ENCODE data around the gene ADAMTS13. TPM values are rescaled to one million over a fixed set of nuclear protein-coding genes. Genes with fewer than 3 reads are reported as not detected.
A peak's percentile ranks its signal among the peaks of the same experiment; 100 is the strongest.

ADAMTS13 gene
- total RNA-seq, 1 experiment from 2014 or later = 12.0 TPM

DNA sequence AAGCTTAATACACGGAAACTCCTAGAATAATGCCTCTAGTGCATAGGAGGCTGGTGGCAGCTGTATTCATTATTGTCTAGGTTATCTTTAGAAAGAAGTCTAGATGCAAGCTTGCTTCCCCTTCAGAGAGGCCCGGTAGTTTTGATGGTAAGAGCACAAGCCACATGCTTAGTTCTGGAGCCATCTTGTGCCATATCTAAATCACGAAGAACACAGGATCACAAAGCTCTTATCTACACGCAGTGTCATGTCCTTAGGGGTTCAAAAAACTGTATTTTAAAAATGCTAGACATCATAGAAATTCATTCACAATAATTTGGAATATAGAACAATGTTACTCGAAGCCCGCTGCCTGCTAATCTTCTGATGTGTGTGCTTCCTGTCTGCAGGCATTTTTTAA is 43.8 kb downstream of the ADAMTS13 start:
- CTCF ChIA-PET = interaction anchor here (1.3 kb wide), 1 partner anchor 21 kb away, joined by 4 read pairs; no protein-coding TSS in a partner anchor
- no peak overlapping the region for H3K27ac Mint-ChIP-seq

DNA sequence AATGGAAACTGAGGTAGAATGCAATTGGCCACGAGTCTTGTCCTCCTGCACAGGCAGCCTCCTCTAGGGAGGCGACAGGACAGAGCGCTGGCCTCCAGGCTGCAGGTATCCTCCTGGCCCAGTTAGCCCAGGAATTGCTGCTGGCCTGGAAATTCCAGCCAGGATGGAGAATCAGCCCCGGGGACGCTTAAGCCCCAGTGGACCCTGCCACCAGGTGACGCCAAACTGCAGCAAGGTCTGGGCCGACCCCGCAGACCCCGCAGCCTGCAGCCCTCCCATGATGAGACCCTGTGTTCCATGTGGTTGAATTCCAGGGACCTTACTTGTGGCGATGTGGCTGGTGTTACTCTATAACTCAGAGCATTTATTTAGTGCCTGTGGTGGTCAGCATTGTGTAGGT is 44.9 kb downstream of the ADAMTS13 start:
- H3K36me3 Mint-ChIP-seq = peaks cover 4% of the 10 kb centered on the region; the same call in 1 of the 2 replicates
- ChIA-PET POLR2A (no interaction called here), CTCF (interaction anchor here (0.8 to 1.2 kb wide), 2 partner anchors 19 to 279 kb away, joined by 3 read pairs; no protein-coding TSS in a partner anchor)
- ATAC-seq (peak; percentile 10), DNase-seq (ENCODE audit: low spot score) (peak; percentile 40)
- no peak for TF ChIP-seq FOXJ3 (CRISPR knock-in tag; IDR thresholded peaks at IDR 0.05; ENCODE audit: borderline replicate concordance)
- no peak for TF ChIP-seq JAZF1 (CRISPR knock-in tag; IDR thresholded peaks at IDR 0.05)
- TF ChIP-seq NFATC4 (CRISPR knock-in tag; IDR thresholded peaks at IDR 0.05) = no peak
- H3K4me1 Mint-ChIP-seq = peaks cover 8% of the 10 kb centered on the region; the same call in 1 of the 2 replicates
- H3K27me3 Mint-ChIP-seq (ENCODE audit: low read depth) = no peaks in the 10 kb centered on the region
- no peak overlapping the region for H3K27ac Mint-ChIP-seq
- H3K4me3 Mint-ChIP-seq = no peak overlapping the region
- H3K9me3 Mint-ChIP-seq = no peaks in the 10 kb centered on the region

More for the DNA sequence above, 43.8 kb downstream of the ADAMTS13 start:
- TF ChIP-seq, protein P1, sequence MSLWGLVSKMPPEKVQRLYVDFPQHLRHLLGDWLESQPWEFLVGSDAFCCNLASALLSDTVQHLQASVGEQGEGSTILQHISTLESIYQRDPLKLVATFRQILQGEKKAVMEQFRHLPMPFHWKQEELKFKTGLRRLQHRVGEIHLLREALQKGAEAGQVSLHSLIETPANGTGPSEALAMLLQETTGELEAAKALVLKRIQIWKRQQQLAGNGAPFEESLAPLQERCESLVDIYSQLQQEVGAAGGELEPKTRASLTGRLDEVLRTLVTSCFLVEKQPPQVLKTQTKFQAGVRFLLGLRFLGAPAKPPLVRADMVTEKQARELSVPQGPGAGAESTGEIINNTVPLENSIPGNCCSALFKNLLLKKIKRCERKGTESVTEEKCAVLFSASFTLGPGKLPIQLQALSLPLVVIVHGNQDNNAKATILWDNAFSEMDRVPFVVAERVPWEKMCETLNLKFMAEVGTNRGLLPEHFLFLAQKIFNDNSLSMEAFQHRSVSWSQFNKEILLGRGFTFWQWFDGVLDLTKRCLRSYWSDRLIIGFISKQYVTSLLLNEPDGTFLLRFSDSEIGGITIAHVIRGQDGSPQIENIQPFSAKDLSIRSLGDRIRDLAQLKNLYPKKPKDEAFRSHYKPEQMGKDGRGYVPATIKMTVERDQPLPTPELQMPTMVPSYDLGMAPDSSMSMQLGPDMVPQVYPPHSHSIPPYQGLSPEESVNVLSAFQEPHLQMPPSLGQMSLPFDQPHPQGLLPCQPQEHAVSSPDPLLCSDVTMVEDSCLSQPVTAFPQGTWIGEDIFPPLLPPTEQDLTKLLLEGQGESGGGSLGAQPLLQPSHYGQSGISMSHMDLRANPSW (CRISPR knock-in tag; conservative IDR thresholded peaks at IDR 0.05; ENCODE audit: low read depth) = no peak
- no peaks in the 10 kb centered on the region for H3K9me3 Mint-ChIP-seq
- H3K36me3 Mint-ChIP-seq = peaks cover 4% of the 10 kb centered on the region; the same call in 1 of the 2 replicates
- H3K4me1 Mint-ChIP-seq = peaks cover 16% of the 10 kb centered on the region
- POLR2A ChIA-PET = no interaction called here
- H3K27me3 Mint-ChIP-seq (ENCODE audit: low read depth) = no peaks in the 10 kb centered on the region
- ATAC-seq (no peak), DNase-seq (ENCODE audit: low spot score) (no peak)
- H3K4me3 Mint-ChIP-seq = no peak overlapping the region

DNA sequence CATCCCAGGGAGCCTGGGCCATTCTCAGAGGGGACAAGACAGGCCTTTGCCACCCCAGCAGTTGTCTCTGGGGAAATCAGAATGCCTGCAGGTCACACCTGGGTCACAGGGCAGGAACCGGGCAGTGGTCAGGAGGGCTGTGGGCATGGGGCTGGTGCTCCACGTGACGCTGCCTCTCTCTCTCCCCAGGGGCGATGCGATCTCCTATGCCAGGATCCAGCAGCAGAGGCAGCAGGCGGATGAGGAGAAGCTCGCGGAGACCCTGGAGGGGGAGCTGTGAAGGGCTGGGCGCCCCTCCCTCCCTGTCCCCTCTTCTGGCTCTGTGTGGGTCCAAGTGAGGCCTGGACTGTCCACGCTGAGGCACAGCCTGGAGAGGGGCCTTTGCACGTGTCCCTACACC is 46.2 kb downstream of the ADAMTS13 start:
- DNase-seq (ENCODE audit: low spot score) (no peak), ATAC-seq (no peak)
- ChIA-PET CTCF (interaction anchor here (1.1 to 1.5 kb wide), 3 partner anchors 18 to 74 kb away, joined by 3 read pairs; no protein-coding TSS in a partner anchor), POLR2A (interaction anchor here (0.6 to 1.0 kb wide), 2 partner anchors 9 to 247 kb away, joined by 3 read pairs; partner anchors contain the start of gene CACFD1)
- H3K9me3 Mint-ChIP-seq = no peaks in the 10 kb centered on the region
- no peak overlapping the region for H3K4me3 Mint-ChIP-seq
- H3K4me1 Mint-ChIP-seq = 0 out of 2 replicates have a peak, but pooled peaks cover 2% of the 10 kb centered on the region
- H3K36me3 Mint-ChIP-seq = peaks cover 4% of the 10 kb centered on the region; the same call in 1 of the 2 replicates
- H3K27ac Mint-ChIP-seq = no peak overlapping the region
- no peaks in the 10 kb centered on the region for H3K27me3 Mint-ChIP-seq (ENCODE audit: low read depth)
- TF ChIP-seq NFYB (CRISPR knock-in tag; conservative IDR thresholded peaks at IDR 0.05; ENCODE audit: low read depth) (no peak), IRF2 (CRISPR knock-in tag; IDR thresholded peaks at IDR 0.05; ENCODE audit: borderline replicate concordance, low read depth) (no peak), TP53 (CRISPR knock-in tag; IDR thresholded peaks at IDR 0.05) (no peak), ZNF317 (CRISPR knock-in tag; IDR thresholded peaks at IDR 0.05; ENCODE audit: borderline replicate concordance, low read depth) (no peak), ZNF263 (CRISPR knock-in tag; IDR thresholded peaks at IDR 0.05; ENCODE audit: low read depth) (no peak), ZNF121 (CRISPR knock-in tag; IDR thresholded peaks at IDR 0.05) (no peak), SMAD3 (CRISPR knock-in tag; IDR thresholded peaks at IDR 0.05; ENCODE audit: borderline replicate concordance) (no peak), GRHL2 (CRISPR knock-in tag; IDR thresholded peaks at IDR 0.05; ENCODE audit: insufficient replicate concordance, severe bottlenecking) (no peak), RORB (CRISPR knock-in tag; IDR thresholded peaks at IDR 0.05) (no peak)
- TF ChIP-seq, protein P2, sequence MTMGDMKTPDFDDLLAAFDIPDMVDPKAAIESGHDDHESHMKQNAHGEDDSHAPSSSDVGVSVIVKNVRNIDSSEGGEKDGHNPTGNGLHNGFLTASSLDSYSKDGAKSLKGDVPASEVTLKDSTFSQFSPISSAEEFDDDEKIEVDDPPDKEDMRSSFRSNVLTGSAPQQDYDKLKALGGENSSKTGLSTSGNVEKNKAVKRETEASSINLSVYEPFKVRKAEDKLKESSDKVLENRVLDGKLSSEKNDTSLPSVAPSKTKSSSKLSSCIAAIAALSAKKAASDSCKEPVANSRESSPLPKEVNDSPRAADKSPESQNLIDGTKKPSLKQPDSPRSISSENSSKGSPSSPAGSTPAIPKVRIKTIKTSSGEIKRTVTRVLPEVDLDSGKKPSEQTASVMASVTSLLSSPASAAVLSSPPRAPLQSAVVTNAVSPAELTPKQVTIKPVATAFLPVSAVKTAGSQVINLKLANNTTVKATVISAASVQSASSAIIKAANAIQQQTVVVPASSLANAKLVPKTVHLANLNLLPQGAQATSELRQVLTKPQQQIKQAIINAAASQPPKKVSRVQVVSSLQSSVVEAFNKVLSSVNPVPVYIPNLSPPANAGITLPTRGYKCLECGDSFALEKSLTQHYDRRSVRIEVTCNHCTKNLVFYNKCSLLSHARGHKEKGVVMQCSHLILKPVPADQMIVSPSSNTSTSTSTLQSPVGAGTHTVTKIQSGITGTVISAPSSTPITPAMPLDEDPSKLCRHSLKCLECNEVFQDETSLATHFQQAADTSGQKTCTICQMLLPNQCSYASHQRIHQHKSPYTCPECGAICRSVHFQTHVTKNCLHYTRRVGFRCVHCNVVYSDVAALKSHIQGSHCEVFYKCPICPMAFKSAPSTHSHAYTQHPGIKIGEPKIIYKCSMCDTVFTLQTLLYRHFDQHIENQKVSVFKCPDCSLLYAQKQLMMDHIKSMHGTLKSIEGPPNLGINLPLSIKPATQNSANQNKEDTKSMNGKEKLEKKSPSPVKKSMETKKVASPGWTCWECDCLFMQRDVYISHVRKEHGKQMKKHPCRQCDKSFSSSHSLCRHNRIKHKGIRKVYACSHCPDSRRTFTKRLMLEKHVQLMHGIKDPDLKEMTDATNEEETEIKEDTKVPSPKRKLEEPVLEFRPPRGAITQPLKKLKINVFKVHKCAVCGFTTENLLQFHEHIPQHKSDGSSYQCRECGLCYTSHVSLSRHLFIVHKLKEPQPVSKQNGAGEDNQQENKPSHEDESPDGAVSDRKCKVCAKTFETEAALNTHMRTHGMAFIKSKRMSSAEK (CRISPR knock-in tag; IDR thresholded peaks at IDR 0.05; ENCODE audit: borderline replicate concordance) = no peak
- TF ChIP-seq, protein P1 (CRISPR knock-in tag; conservative IDR thresholded peaks at IDR 0.05; ENCODE audit: low read depth) = no peak
- TF ChIP-seq, protein P3, sequence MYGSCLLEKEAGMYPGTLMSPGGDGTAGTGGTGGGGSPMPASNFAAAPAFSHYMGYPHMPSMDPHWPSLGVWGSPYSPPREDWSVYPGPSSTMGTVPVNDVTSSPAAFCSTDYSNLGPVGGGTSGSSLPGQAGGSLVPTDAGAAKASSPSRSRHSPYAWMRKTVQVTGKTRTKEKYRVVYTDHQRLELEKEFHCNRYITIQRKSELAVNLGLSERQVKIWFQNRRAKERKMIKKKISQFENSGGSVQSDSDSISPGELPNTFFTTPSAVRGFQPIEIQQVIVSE (CRISPR knock-in tag; IDR thresholded peaks at IDR 0.05; ENCODE audit: borderline replicate concordance) = no peak
- TF ChIP-seq, protein P4, sequence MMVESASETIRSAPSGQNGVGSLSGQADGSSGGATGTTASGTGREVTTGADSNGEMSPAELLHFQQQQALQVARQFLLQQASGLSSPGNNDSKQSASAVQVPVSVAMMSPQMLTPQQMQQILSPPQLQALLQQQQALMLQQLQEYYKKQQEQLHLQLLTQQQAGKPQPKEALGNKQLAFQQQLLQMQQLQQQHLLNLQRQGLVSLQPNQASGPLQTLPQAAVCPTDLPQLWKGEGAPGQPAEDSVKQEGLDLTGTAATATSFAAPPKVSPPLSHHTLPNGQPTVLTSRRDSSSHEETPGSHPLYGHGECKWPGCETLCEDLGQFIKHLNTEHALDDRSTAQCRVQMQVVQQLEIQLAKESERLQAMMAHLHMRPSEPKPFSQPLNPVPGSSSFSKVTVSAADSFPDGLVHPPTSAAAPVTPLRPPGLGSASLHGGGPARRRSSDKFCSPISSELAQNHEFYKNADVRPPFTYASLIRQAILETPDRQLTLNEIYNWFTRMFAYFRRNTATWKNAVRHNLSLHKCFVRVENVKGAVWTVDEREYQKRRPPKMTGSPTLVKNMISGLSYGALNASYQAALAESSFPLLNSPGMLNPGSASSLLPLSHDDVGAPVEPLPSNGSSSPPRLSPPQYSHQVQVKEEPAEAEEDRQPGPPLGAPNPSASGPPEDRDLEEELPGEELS (CRISPR knock-in tag; IDR thresholded peaks at IDR 0.05) = no peak
- TF ChIP-seq, protein P5, sequence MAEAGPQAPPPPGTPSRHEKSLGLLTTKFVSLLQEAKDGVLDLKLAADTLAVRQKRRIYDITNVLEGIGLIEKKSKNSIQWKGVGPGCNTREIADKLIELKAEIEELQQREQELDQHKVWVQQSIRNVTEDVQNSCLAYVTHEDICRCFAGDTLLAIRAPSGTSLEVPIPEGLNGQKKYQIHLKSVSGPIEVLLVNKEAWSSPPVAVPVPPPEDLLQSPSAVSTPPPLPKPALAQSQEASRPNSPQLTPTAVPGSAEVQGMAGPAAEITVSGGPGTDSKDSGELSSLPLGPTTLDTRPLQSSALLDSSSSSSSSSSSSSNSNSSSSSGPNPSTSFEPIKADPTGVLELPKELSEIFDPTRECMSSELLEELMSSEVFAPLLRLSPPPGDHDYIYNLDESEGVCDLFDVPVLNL (CRISPR knock-in tag; IDR thresholded peaks at IDR 0.05; ENCODE audit: borderline replicate concordance, low read depth) = no peak
